ENCODE measurements around the gene BMPR1B. TPM values are rescaled to one million over a fixed set of nuclear protein-coding genes. Genes with fewer than 3 reads are reported as not detected.

Gene BMPR1B
- total RNA-seq, 1 experiment from 2014 or later, result not detected

DNA sequence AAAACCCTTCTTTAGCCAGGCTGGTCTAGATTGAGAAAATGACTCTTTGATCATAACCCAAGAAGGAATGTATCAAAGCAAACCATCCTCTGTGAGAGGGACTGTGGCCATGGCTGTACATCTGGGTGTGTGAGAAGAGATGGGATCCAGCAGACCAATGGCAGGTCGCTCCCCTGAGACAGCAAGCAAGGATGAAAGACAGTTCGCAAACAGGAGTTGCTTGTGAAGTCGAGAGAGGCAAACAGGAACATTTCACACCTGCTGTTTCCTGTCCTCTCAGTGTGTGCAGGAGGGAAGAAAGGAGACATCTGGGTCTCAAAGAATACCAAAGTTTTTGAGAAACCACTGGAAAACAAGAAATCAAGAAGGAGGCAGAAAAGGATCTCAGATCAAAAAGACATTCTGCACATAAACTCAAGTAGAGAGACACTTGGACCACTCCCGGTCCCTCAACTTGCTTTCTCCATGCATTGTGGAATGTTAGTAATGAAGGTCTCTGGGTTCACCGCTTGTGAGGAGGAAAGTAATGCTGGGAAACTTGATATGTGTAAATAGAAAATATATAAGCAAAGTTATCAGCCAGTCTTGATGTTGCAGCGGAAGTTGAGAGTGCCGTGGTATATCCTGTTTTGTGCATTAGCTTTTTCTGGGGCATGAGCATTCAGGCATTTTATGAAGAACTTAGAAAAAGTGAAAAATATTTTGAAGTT is 327.5 kb downstream of the BMPR1B start:
- Histone ChIP-seq H2AFZ (ENCODE audit: low read depth, low read length, poor library complexity, severe bottlenecking) (no peak overlapping the region), H3K4me3 (replicated peaks in 1 of 2; ENCODE audit: low read depth in 1 of 2, low read length in 2 of 2) (no peak overlapping the region), H3K27me3 (ENCODE audit: insufficient read depth, low read length) (no peaks in the 10 kb centered on the region), H3K79me2 (ENCODE audit: insufficient read depth, low read length) (no peaks in the 10 kb centered on the region), H3K27ac (ENCODE audit: low read depth, low read length) (no peak overlapping the region), H3K9me2 (ENCODE audit: insufficient read depth) (0 out of 2 replicates have a peak, but pooled peaks cover 3% of the 10 kb centered on the region), H3K9ac (ENCODE audit: low read length) (no peak overlapping the region), H3K4me2 (ENCODE audit: low read length) (no peak overlapping the region), H3K4me1 (ENCODE audit: control insufficient read depth in 1 of 2, insufficient read depth in 2 of 2, low read length in 2 of 2) (no peaks in the 10 kb centered on the region), H3K9me3 (ENCODE audit: control insufficient read depth in 1 of 2, insufficient read depth in 1 of 2, low read depth in 1 of 2, low read length in 2 of 2) (no peaks in the 10 kb centered on the region), H4K20me1 (ENCODE audit: insufficient read depth) (no peaks in the 10 kb centered on the region), H3K36me3 (ENCODE audit: control insufficient read depth in 1 of 2, insufficient read depth in 2 of 2, low read length in 2 of 2) (no peaks in the 10 kb centered on the region)
- ChIA-PET CTCF (no interaction called here), POLR2A (no interaction called here), RAD21 (ENCODE audit: low non-redundant PET in 1 of 2, low total read pairs in 2 of 2, uncharacterized antibody in 2 of 2, unreplicated experiment in 2 of 2) (no interaction called here)
- DNase-seq (ENCODE audit: low read depth, low spot score) (no peak), ATAC-seq (no peak)
- intact Hi-C loops (cut with micrococcal nuclease), result no loop called here
- BruUV-seq (replicated peaks), result no TSS peak
- TF ChIP-seq CTCF (IDR thresholded peaks at IDR 0.05 in 2 of 3, conservative IDR thresholded peaks at IDR 0.05 in 1 of 3; ENCODE audit: borderline replicate concordance in 1 of 3, insufficient read depth in 1 of 3, low read depth in 2 of 3, low read length in 2 of 3), result no peak
- TF ChIP-seq EGR1 (IDR thresholded peaks at IDR 0.05; ENCODE audit: low read depth), result no peak
- no peak for TF ChIP-seq ZNF274 (IDR thresholded peaks at IDR 0.05; ENCODE audit: low read depth, low read length)
- no peak for TF ChIP-seq RAD21 (IDR thresholded peaks at IDR 0.05; ENCODE audit: low read depth)
- no peak for TF ChIP-seq POLR2AphosphoS5 (IDR thresholded peaks at IDR 0.05; ENCODE audit: low read depth, low read length)
- no peak for TF ChIP-seq ELF1 (IDR thresholded peaks at IDR 0.05; ENCODE audit: borderline replicate concordance, low read depth)
- TF ChIP-seq TCF7L2 (IDR thresholded peaks at IDR 0.05; ENCODE audit: borderline replicate concordance, extremely low read depth, insufficient read depth, insufficient read length), result no peak
- TF ChIP-seq JUND (IDR thresholded peaks at IDR 0.05), result no peak
- TF ChIP-seq REST (IDR thresholded peaks at IDR 0.05; ENCODE audit: low read depth), result no peak
- TF ChIP-seq POLR2A (IDR thresholded peaks at IDR 0.05; ENCODE audit: borderline replicate concordance, extremely low read depth, insufficient read depth, insufficient read length), result no peak
- TF ChIP-seq SRF (IDR thresholded peaks at IDR 0.05; ENCODE audit: low read depth), result no peak
- no peak for TF ChIP-seq SIN3A (IDR thresholded peaks at IDR 0.05; ENCODE audit: low read depth)
- TF ChIP-seq YY1 (IDR thresholded peaks at IDR 0.05; ENCODE audit: extremely low read depth, insufficient replicate concordance, low read depth, low read length), result no peak
- TF ChIP-seq SP1 (IDR thresholded peaks at IDR 0.05; ENCODE audit: low read depth), result no peak
- TF ChIP-seq EZH2 (IDR thresholded peaks at IDR 0.05), result no peak
- TF ChIP-seq, protein P1, sequence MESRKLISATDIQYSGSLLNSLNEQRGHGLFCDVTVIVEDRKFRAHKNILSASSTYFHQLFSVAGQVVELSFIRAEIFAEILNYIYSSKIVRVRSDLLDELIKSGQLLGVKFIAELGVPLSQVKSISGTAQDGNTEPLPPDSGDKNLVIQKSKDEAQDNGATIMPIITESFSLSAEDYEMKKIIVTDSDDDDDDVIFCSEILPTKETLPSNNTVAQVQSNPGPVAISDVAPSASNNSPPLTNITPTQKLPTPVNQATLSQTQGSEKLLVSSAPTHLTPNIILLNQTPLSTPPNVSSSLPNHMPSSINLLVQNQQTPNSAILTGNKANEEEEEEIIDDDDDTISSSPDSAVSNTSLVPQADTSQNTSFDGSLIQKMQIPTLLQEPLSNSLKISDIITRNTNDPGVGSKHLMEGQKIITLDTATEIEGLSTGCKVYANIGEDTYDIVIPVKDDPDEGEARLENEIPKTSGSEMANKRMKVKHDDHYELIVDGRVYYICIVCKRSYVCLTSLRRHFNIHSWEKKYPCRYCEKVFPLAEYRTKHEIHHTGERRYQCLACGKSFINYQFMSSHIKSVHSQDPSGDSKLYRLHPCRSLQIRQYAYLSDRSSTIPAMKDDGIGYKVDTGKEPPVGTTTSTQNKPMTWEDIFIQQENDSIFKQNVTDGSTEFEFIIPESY (IDR thresholded peaks at IDR 0.05; ENCODE audit: extremely low read depth, insufficient replicate concordance, low read length), result no peak
- no peak for TF ChIP-seq CEBPB (IDR thresholded peaks at IDR 0.05; ENCODE audit: low read depth)
- TF ChIP-seq EZH2phosphoT487 (IDR thresholded peaks at IDR 0.05; ENCODE audit: borderline replicate concordance), result no peak
- TF ChIP-seq ZFX (IDR thresholded peaks at IDR 0.05), result no peak

Data from HCT116 (cell line).